K562 (cell line): ENCODE results near the gene PPP3CA.

ENCODE experiments used
- ATF2 ChIP-seq: sonication (generic); formaldehyde crosslinking; IDR thresholded peaks from 2 replicates; pipeline ENCODE4 v1.8.1; 2022; ENCODE audit warnings: missing genetic modification reagents
- CHD4 ChIP-seq: fragments of 200-600 bp; sonication (generic); IDR thresholded peaks from 3 replicates; pipeline ENCODE4 v1.6.1; 2012; ENCODE audit warnings: low read depth, mild to moderate bottlenecking, mixed read lengths, low read length, inconsistent platforms; ENCODE audit not compliant: insufficient read depth, insufficient replicate concordance, poor library complexity, severe bottlenecking
- CTCF ChIP-seq, 3 experiments: IDR thresholded peaks in 2 of 3; conservative IDR thresholded peaks in 1 of 3; 2 replicates each; pipeline ENCODE4 v1.5.1; 2011 to 2012; ENCODE audit warnings: low read length in 3 of 3, mild to moderate bottlenecking in 3 of 3, control low read depth in 2 of 3, improper control_type of control experiment in 1 of 3, inconsistent platforms in 1 of 3, low read depth in 1 of 3, mixed read lengths in 1 of 3, moderate library complexity in 1 of 3; ENCODE audit not compliant: insufficient read depth in 2 of 3
- E2F6 ChIP-seq, 2 experiments: IDR thresholded peaks; 2 replicates each; pipeline ENCODE4 v1.6.1; 2011; ENCODE audit warnings: borderline replicate concordance in 1 of 2, control low read depth in 1 of 2, low read depth in 1 of 2, low read length in 1 of 2, mild to moderate bottlenecking in 1 of 2, mixed read lengths in 1 of 2, moderate library complexity in 1 of 2; ENCODE audit not compliant: insufficient read depth in 1 of 2, insufficient read length in 1 of 2, poor library complexity in 1 of 2, severe bottlenecking in 1 of 2; ENCODE audit errors: extremely low read depth in 1 of 2
- KDM1A ChIP-seq, 2 experiments: fragments of 450-650 bp; IDR thresholded peaks; 2 replicates each; pipeline ENCODE4 v1.6.1; 2016; ENCODE audit warnings: mild to moderate bottlenecking in 2 of 2
- MXI1 ChIP-seq: IDR thresholded peaks from 2 replicates; pipeline ENCODE4 v1.6.1; 2011; ENCODE audit warnings: low read depth, mild to moderate bottlenecking, improper control_type of control experiment, low read length
- PKNOX1 ChIP-seq: fragments of 450-650 bp; IDR thresholded peaks from 2 replicates; pipeline ENCODE4 v1.6.1; 2016
- POLR2A ChIP-seq: fragments of 450-650 bp; conservative IDR thresholded peaks from 2 replicates; pipeline ENCODE4 v1.6.1; 2016
- RFX1 ChIP-seq: fragments of 450-650 bp; IDR thresholded peaks from 2 replicates; pipeline ENCODE4 v1.6.1; 2016; ENCODE audit warnings: mild to moderate bottlenecking, moderate library complexity
- STAG1 ChIP-seq: sonication (generic); formaldehyde crosslinking; IDR thresholded peaks from 2 replicates; pipeline ENCODE4 v1.5.0; 2020; ENCODE audit warnings: missing genetic modification reagents, borderline replicate concordance
- TARDBP ChIP-seq: fragments of 450-650 bp; IDR thresholded peaks from 2 replicates; pipeline ENCODE4 v1.6.1; 2016
- ZNF146 ChIP-seq: IDR thresholded peaks from one replicate; pipeline ENCODE4 v1.6.1; 2018; ENCODE audit warnings: missing compliant biosample characterization; ENCODE audit not compliant: unreplicated experiment

- no peak for TF ChIP-seq ZNF146 (CRISPR knock-in tag)
- no peak for TF ChIP-seq MXI1
- no peak for TF ChIP-seq E2F6 (IDR thresholded peaks at IDR 0.05; ENCODE audit: borderline replicate concordance in 1 of 2, extremely low read depth in 1 of 2, insufficient read depth in 1 of 2, insufficient read length in 1 of 2, low read depth in 1 of 2, low read length in 1 of 2, poor library complexity in 1 of 2, severe bottlenecking in 1 of 2)
- no peak for TF ChIP-seq CHD4
- TF ChIP-seq CTCF (IDR thresholded peaks at IDR 0.05 in 2 of 3, conservative IDR thresholded peaks at IDR 0.05 in 1 of 3; ENCODE audit: insufficient read depth in 2 of 3, low read depth in 1 of 3, low read length in 3 of 3) = no peak
- no peak for TF ChIP-seq POLR2A
- no peak for TF ChIP-seq TARDBP
- TF ChIP-seq STAG1 = no peak
- TF ChIP-seq KDM1A (IDR thresholded peaks at IDR 0.05) = no peak
- TF ChIP-seq RFX1 = no peak
- no peak for TF ChIP-seq PKNOX1
- no peak for TF ChIP-seq ATF2 (CRISPR knock-in tag)
Measured at GRCh38 chr4:101306764-101307615, 40.3 kb downstream of the PPP3CA start.
